HepG2 (cell line): Measurements from ENCODE around the gene VIPR1. TPM values are rescaled to one million over a fixed set of nuclear protein-coding genes. Genes with fewer than 3 reads are reported as not detected.

ENCODE experiments used
- ASH2L ChIP-seq: fragments of 300-600, 200-600 bp; sonication (generic); IDR thresholded peaks from 2 replicates; pipeline ENCODE4 v1.7.0; 2017; ENCODE audit warnings: low read depth, mild to moderate bottlenecking, moderate library complexity, mixed read lengths, low read length; ENCODE audit not compliant: insufficient read length
- BHLHE40 ChIP-seq: IDR thresholded peaks from 2 replicates; pipeline ENCODE4 v1.6.1; 2011; ENCODE audit warnings: low read length, improper control_type of control experiment
- ELF4 ChIP-seq: sonication (generic); formaldehyde crosslinking; IDR thresholded peaks from 2 replicates; pipeline ENCODE4 v1.5.0; 2020; ENCODE audit warnings: missing genetic modification reagents, mild to moderate bottlenecking, moderate library complexity, borderline replicate concordance
- FOXK1 ChIP-seq: sonication (generic); formaldehyde crosslinking; IDR thresholded peaks from 2 replicates; pipeline ENCODE4 v1.4.0; 2020; ENCODE audit warnings: low read depth, missing genetic modification reagents, borderline replicate concordance
- GATAD1 ChIP-seq: IDR thresholded peaks from 2 replicates; pipeline ENCODE4 v1.6.1; 2016; ENCODE audit warnings: missing genetic modification reagents, missing compliant biosample characterization
- HOXD1 ChIP-seq: sonication (generic); formaldehyde crosslinking; IDR thresholded peaks from 2 replicates; pipeline ENCODE4 v1.5.0; 2020; ENCODE audit warnings: missing genetic modification reagents
- MEF2D ChIP-seq: sonication (generic); formaldehyde crosslinking; IDR thresholded peaks from 2 replicates; pipeline ENCODE4 v1.5.1; 2020; ENCODE audit warnings: mild to moderate bottlenecking, missing genetic modification reagents
- MXD1 ChIP-seq: sonication (generic); formaldehyde crosslinking; IDR thresholded peaks from 2 replicates; pipeline ENCODE4 v1.4.0; 2020; ENCODE audit warnings: mild to moderate bottlenecking, missing genetic modification reagents
- NAIF1 ChIP-seq: sonication (generic); formaldehyde crosslinking; IDR thresholded peaks from 2 replicates; pipeline ENCODE4 v1.5.0; 2020; ENCODE audit warnings: mild to moderate bottlenecking, missing genetic modification reagents, borderline replicate concordance
- PHB2 ChIP-seq: fragments of 450-650 bp; IDR thresholded peaks from 2 replicates; pipeline ENCODE4 v1.6.1; 2018; ENCODE audit not compliant: partially characterized antibody
- PPARG ChIP-seq: conservative IDR thresholded peaks from 2 replicates; pipeline ENCODE4 v1.6.1; 2016; ENCODE audit warnings: missing biosample characterization, missing genetic modification reagents
- RAD21 ChIP-seq: fragments of 450-650 bp; formaldehyde crosslinking; IDR thresholded peaks from 2 replicates; pipeline ENCODE4 v1.5.0; 2020; ENCODE audit warnings: mild to moderate bottlenecking
- RNF219 ChIP-seq: sonication (generic); formaldehyde crosslinking; IDR thresholded peaks from 2 replicates; pipeline ENCODE4 v1.5.0; 2020; ENCODE audit warnings: mild to moderate bottlenecking, missing genetic modification reagents
- SOX13 ChIP-seq, 3 experiments: fragments of 450-650 bp in 1 of 3; sonication (generic) in 1 of 3; formaldehyde crosslinking in 1 of 3; IDR thresholded peaks in 2 of 3; conservative IDR thresholded peaks in 1 of 3; 2 replicates each; pipeline versions ENCODE4 v1.5.0 to v1.6.1; 2016 to 2020; ENCODE audit warnings: antibody characterized with exemption in 1 of 3, mild to moderate bottlenecking in 1 of 3, missing compliant biosample characterization in 1 of 3, missing genetic modification reagents in 1 of 3, moderate library complexity in 1 of 3
- TBX2 ChIP-seq: sonication (generic); formaldehyde crosslinking; IDR thresholded peaks from 2 replicates; pipeline ENCODE4 v1.5.0; 2020; ENCODE audit warnings: missing genetic modification reagents, mild to moderate bottlenecking, borderline replicate concordance
- THAP8 ChIP-seq: sonication (generic); formaldehyde crosslinking; IDR thresholded peaks from 2 replicates; pipeline ENCODE4 v1.5.1; 2020; ENCODE audit warnings: missing genetic modification reagents, mild to moderate bottlenecking, borderline replicate concordance
- TMF1 ChIP-seq: sonication (generic); formaldehyde crosslinking; IDR thresholded peaks from 2 replicates; pipeline ENCODE4 v1.8.1; 2022; ENCODE audit warnings: low read depth, missing genetic modification reagents
- YY1 ChIP-seq: IDR thresholded peaks from 2 replicates; pipeline ENCODE4 v1.6.1; 2011; ENCODE audit warnings: low read length, low read depth, moderate library complexity, mild to moderate bottlenecking; ENCODE audit not compliant: insufficient read depth, insufficient replicate concordance
- ZIK1 ChIP-seq: sonication (generic); formaldehyde crosslinking; IDR thresholded peaks from 2 replicates; pipeline ENCODE4 v1.5.0; 2020; ENCODE audit warnings: mild to moderate bottlenecking, low read depth, missing genetic modification reagents, borderline replicate concordance
- ZMYM3 ChIP-seq: sonication (generic); formaldehyde crosslinking; IDR thresholded peaks from 2 replicates; pipeline ENCODE4 v1.5.1; 2020; ENCODE audit warnings: mild to moderate bottlenecking, missing genetic modification reagents
- ZNF205 ChIP-seq: IDR thresholded peaks from 2 replicates; pipeline ENCODE4 v1.6.1; 2018; ENCODE audit warnings: missing biosample characterization, missing genetic modification reagents
- ZNF468 ChIP-seq: sonication (generic); formaldehyde crosslinking; IDR thresholded peaks from 2 replicates; pipeline ENCODE4 v1.8.0; 2022; ENCODE audit warnings: mild to moderate bottlenecking, moderate library complexity, missing genetic modification reagents
- ZXDC ChIP-seq: sonication (generic); formaldehyde crosslinking; IDR thresholded peaks from 2 replicates; pipeline ENCODE4 v1.5.0; 2020; ENCODE audit warnings: mild to moderate bottlenecking, missing genetic modification reagents
- polyA plus RNA-seq, 8 experiments: library from polyadenylated mRNA; depleted of rRNA in 3 of 8; stranded (reverse) in 7 of 8; unstranded in 1 of 8; fragments of >200 nt; fragmentation: Illumina TruSeq in 4 of 8; extraction: Trizol in 4 of 8; gene quantifications; 2 replicates each; pipeline versions ENCODE4 v1.2.1 to v1.2.3, GENCODE V29; 2011 to 2016; ENCODE audit warnings: low read depth in 4 of 8, missing spikeins in 1 of 8, mixed read lengths in 1 of 8; ENCODE audit not compliant: insufficient read depth in 1 of 8
- total RNA-seq, 5 experiments: library from RNA; depleted of rRNA; stranded (reverse); fragments of >200 nt; fragmentation: Illumina TruSeq; extraction: Trizol; gene quantifications; 2 replicates each; pipeline ENCODE4 v1.2.3, GENCODE V29; 2016; ENCODE audit warnings: low read depth in 1 of 5

VIPR1 gene
- total and polyA plus RNA-seq, 2 of the 13 experiments (the other 11 are each of a cell fraction or from before 2014, with no cell fraction given), result 0.04 to 0.11 TPM

GRCh38 chr3:42581709-42582473 is 79.4 kb downstream of the VIPR1 start, which contains the start of gene SEC22C (continued):
- no peak for TF ChIP-seq SOX13 (IDR thresholded peaks at IDR 0.05)
- TF ChIP-seq SOX13 (CRISPR knock-in tag; conservative IDR thresholded peaks at IDR 0.05 in 1 of 2, IDR thresholded peaks at IDR 0.05 in 1 of 2), result no peak
- no peak; the same call in 1 of the 2 replicates for TF ChIP-seq ELF4 (CRISPR knock-in tag)
- TF ChIP-seq PHB2, result no peak
- TF ChIP-seq MEF2D (CRISPR knock-in tag), result peak; percentile 44; the same call in 1 of the 2 replicates
- peak; percentile 88 for TF ChIP-seq NAIF1 (CRISPR knock-in tag)
- peak; percentile 79 for TF ChIP-seq GATAD1 (CRISPR knock-in tag)
- TF ChIP-seq ZNF468 (CRISPR knock-in tag), result no peak
- no peak for TF ChIP-seq HOXD1 (CRISPR knock-in tag)
- no peak for TF ChIP-seq ZXDC (CRISPR knock-in tag)
- TF ChIP-seq FOXK1, result no peak
- TF ChIP-seq RAD21, result peak; percentile 72
- peak; percentile 79; the same call in 1 of the 2 replicates for TF ChIP-seq THAP8 (CRISPR knock-in tag)
- no peak for TF ChIP-seq ZNF205 (CRISPR knock-in tag)
- TF ChIP-seq PPARG (CRISPR knock-in tag), result 0 out of 2 replicates have a peak, but pooled peaks have one; percentile 12
- TF ChIP-seq MXD1 (CRISPR knock-in tag), result peak; percentile 79; the same call in 1 of the 2 replicates
- TF ChIP-seq YY1, result no peak
- TF ChIP-seq BHLHE40, result no peak
- peak; percentile 94; the same call in 1 of the 2 replicates for TF ChIP-seq TBX2 (CRISPR knock-in tag)
- TF ChIP-seq ZIK1 (CRISPR knock-in tag), result 0 out of 2 replicates have a peak, but pooled peaks have one; percentile 18
- TF ChIP-seq RNF219 (CRISPR knock-in tag), result no peak
- peak; percentile 93 for TF ChIP-seq ASH2L
- TF ChIP-seq ZMYM3 (CRISPR knock-in tag), result no peak; the same call in 1 of the 2 replicates
- TF ChIP-seq TMF1 (CRISPR knock-in tag), result peak; percentile 77; the same call in 1 of the 2 replicates
